Liver (tissue), 9 donors: ENCODE measurements around the gene NLGN1. TPM values are rescaled to one million over a fixed set of nuclear protein-coding genes. Genes with fewer than 3 reads are reported as not detected.

Experiments
- DNase-seq: peaks from one replicate; pipeline ENCODE4 v3.0.0-alpha.2; 2017; ENCODE audit warnings: low spot score
- H3K27ac ChIP-seq, 2 donors: one replicate each; pipeline ENCODE4 v1.7.0; 2013; ENCODE audit warnings: inconsistent platforms in 2 of 2, low read length in 2 of 2, control low read depth in 1 of 2, low read depth in 1 of 2, mild to moderate bottlenecking in 1 of 2
- H3K27me3 ChIP-seq, 4 donors: one replicate each; pipeline versions ENCODE4 v1.6.1 to v1.7.0; 2013; ENCODE audit warnings: low read length in 3 of 4, inconsistent platforms in 1 of 4, mild to moderate bottlenecking in 1 of 4, moderate library complexity in 1 of 4; ENCODE audit not compliant: control insufficient read depth in 4 of 4, insufficient read depth in 4 of 4
- H3K36me3 ChIP-seq, 4 donors: one replicate each; pipeline versions ENCODE4 v1.6.1 to v1.7.0; 2013; ENCODE audit warnings: low read length in 3 of 4, mild to moderate bottlenecking in 3 of 4, low read depth in 1 of 4, moderate library complexity in 1 of 4; ENCODE audit not compliant: control insufficient read depth in 4 of 4, insufficient read depth in 3 of 4
- H3K4me1 ChIP-seq, 4 donors: one replicate each; pipeline versions ENCODE4 v1.6.1 to v1.7.0; 2013; ENCODE audit warnings: low read length in 3 of 4, mild to moderate bottlenecking in 3 of 4, moderate library complexity in 1 of 4; ENCODE audit not compliant: control insufficient read depth in 4 of 4, insufficient read depth in 4 of 4
- H3K4me3 ChIP-seq, 3 donors: one replicate each; pipeline versions ENCODE4 v1.6.1 to v1.7.0; 2013; ENCODE audit warnings: low read length in 3 of 3, control low read depth in 1 of 3, low read depth in 1 of 3, mild to moderate bottlenecking in 1 of 3
- H3K9ac ChIP-seq, 2 donors: one replicate each; pipeline ENCODE4 v1.7.0; 2013; ENCODE audit warnings: low read length in 2 of 2, mild to moderate bottlenecking in 2 of 2, moderate library complexity in 2 of 2, control low read depth in 1 of 2, low read depth in 1 of 2
- H3K9me3 ChIP-seq, 4 donors: one replicate each; pipeline versions ENCODE4 v1.6.1 to v1.7.0; 2013; ENCODE audit warnings: low read length in 3 of 4; ENCODE audit not compliant: control insufficient read depth in 4 of 4
- FOXA1 ChIP-seq: IDR thresholded peaks from 2 replicates; pipeline ENCODE4 v1.6.1; 2016; ENCODE audit warnings: antibody characterized with exemption
- GABPA ChIP-seq, 2 donors: IDR thresholded peaks in 1 of 2; conservative IDR thresholded peaks in 1 of 2; 2 replicates each; pipeline ENCODE4 v1.6.1; 2016; ENCODE audit warnings: antibody characterized with exemption in 2 of 2, mild to moderate bottlenecking in 1 of 2, moderate library complexity in 1 of 2
- HNF4A ChIP-seq, 2 donors: conservative IDR thresholded peaks; 2 replicates each; pipeline ENCODE4 v1.6.1; 2016; ENCODE audit warnings: antibody characterized with exemption in 2 of 2, mild to moderate bottlenecking in 2 of 2
- HNF4G ChIP-seq: IDR thresholded peaks from 2 replicates; pipeline ENCODE4 v1.6.1; 2016; ENCODE audit warnings: antibody characterized with exemption
- JUND ChIP-seq, 2 donors: IDR thresholded peaks; 2 replicates each; pipeline ENCODE4 v1.6.1; 2016; ENCODE audit warnings: antibody characterized with exemption in 2 of 2
- NR2F2 ChIP-seq: IDR thresholded peaks from 2 replicates; pipeline ENCODE4 v1.6.1; 2016; ENCODE audit warnings: antibody characterized with exemption
- RXRA ChIP-seq, 2 donors: IDR thresholded peaks; 2 replicates each; pipeline ENCODE4 v1.6.1; 2017 to 2018; ENCODE audit warnings: antibody characterized with exemption in 2 of 2, mild to moderate bottlenecking in 1 of 2
- SP1 ChIP-seq: IDR thresholded peaks from 2 replicates; pipeline ENCODE4 v1.6.1; 2018; ENCODE audit warnings: antibody characterized with exemption, mild to moderate bottlenecking
- YY1 ChIP-seq: IDR thresholded peaks from 2 replicates; pipeline ENCODE4 v1.6.1; 2016; ENCODE audit warnings: antibody characterized with exemption, mild to moderate bottlenecking
- WGBS: extraction: QIAGEN DNeasy Blood & Tissue Kit; methylation state at CpG from one replicate; pipeline ENCODE4 v1.1.7; 2013; 5-methylcytosine and 5-hydroxymethylcytosine counted together
- polyA plus RNA-seq, 2 donors: library from polyadenylated mRNA; stranded (reverse) in 1 of 2; unstranded in 1 of 2; fragments of 200-250 nt in 1 of 2; fragments of >200 nt in 1 of 2; fragmentation: Nextera tagmentation in 1 of 2; extraction: Ambion mirVana in 1 of 2; gene quantifications; one replicate each; pipeline versions ENCODE4 v1.2.1 to v1.2.3, GENCODE V29; 2013 to 2015
- total RNA-seq, 2 donors: library from RNA; depleted of rRNA; stranded (reverse); fragments of >200 nt; gene quantifications; one replicate each; pipeline ENCODE4 v1.2.3, GENCODE V29; 2014
- TF ChIP-seq, protein P1 (sequence below): IDR thresholded peaks from 2 replicates; pipeline ENCODE4 v1.6.1; 2016; ENCODE audit warnings: antibody characterized with exemption, mild to moderate bottlenecking
- TF ChIP-seq, protein P2 (sequence below): IDR thresholded peaks from 2 replicates; pipeline ENCODE4 v1.6.1; 2016; ENCODE audit warnings: antibody characterized with exemption
- TF ChIP-seq, protein P3 (sequence below): IDR thresholded peaks from 2 replicates; pipeline ENCODE4 v1.6.1; 2016; ENCODE audit warnings: antibody characterized with exemption
- TF ChIP-seq, protein P4 (sequence below): IDR thresholded peaks from 2 replicates; pipeline ENCODE4 v1.6.1; 2016; ENCODE audit warnings: antibody characterized with exemption
- TF ChIP-seq, protein P5 (sequence below): fragments of 150-350 bp; IDR thresholded peaks from 2 replicates; pipeline ENCODE4 v1.5.1; 2017; ENCODE audit warnings: improper control_type of control experiment, low read depth, low read length; ENCODE audit not compliant: missing input control
- donor health status: healthy.
- donor health status: healthy.
- donor health status: healthy.
- donor health status: healthy.
- donor health status: healthy.

The NLGN1 gene
- total and polyA plus RNA-seq, 4 donors = 0.02 to 0.67 (median 0.37) TPM; not detected in 1

DNA sequence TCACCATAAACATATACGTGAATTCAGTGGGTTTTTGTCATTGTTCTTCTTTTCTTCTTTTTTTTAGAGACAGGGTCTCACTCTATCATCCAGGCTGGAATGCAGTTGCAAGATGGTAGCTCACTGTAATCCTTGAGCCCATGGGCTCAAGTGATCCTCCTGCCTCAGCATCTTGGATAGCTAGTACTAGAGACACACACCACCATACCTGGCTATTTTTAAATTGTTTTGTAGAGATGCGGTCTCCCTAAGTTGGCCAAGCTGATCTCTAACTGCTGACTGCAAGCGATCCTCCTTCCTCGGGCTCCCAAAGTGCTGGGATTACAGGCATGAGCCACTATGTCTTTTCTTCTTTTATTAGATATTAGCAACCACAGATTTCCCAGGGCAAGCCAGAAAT is 220.6 kb downstream of the NLGN1 start:
- Histone ChIP-seq H3K4me1 (no peaks in the 10 kb centered on the region), H3K4me3 (no peak overlapping the region), H3K36me3 (no peaks in the 10 kb centered on the region), H3K9me3 (no peaks in the 10 kb centered on the region), H3K9ac (no peak overlapping the region), H3K27me3 (no peaks in the 10 kb centered on the region), H3K27ac (no peak overlapping the region)
- no peak for DNase-seq
- whole genome bisulfite sequencing = 83% methylated on average over 4 of the region's 4 CpGs
- TF ChIP-seq, protein P1, sequence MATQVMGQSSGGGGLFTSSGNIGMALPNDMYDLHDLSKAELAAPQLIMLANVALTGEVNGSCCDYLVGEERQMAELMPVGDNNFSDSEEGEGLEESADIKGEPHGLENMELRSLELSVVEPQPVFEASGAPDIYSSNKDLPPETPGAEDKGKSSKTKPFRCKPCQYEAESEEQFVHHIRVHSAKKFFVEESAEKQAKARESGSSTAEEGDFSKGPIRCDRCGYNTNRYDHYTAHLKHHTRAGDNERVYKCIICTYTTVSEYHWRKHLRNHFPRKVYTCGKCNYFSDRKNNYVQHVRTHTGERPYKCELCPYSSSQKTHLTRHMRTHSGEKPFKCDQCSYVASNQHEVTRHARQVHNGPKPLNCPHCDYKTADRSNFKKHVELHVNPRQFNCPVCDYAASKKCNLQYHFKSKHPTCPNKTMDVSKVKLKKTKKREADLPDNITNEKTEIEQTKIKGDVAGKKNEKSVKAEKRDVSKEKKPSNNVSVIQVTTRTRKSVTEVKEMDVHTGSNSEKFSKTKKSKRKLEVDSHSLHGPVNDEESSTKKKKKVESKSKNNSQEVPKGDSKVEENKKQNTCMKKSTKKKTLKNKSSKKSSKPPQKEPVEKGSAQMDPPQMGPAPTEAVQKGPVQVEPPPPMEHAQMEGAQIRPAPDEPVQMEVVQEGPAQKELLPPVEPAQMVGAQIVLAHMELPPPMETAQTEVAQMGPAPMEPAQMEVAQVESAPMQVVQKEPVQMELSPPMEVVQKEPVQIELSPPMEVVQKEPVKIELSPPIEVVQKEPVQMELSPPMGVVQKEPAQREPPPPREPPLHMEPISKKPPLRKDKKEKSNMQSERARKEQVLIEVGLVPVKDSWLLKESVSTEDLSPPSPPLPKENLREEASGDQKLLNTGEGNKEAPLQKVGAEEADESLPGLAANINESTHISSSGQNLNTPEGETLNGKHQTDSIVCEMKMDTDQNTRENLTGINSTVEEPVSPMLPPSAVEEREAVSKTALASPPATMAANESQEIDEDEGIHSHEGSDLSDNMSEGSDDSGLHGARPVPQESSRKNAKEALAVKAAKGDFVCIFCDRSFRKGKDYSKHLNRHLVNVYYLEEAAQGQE = no peak
- TF ChIP-seq, protein P2, sequence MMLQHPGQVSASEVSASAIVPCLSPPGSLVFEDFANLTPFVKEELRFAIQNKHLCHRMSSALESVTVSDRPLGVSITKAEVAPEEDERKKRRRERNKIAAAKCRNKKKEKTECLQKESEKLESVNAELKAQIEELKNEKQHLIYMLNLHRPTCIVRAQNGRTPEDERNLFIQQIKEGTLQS = no peak
- TF ChIP-seq FOXA1 = no peak
- no peak for TF ChIP-seq HNF4G
- no peak for TF ChIP-seq HNF4A (conservative IDR thresholded peaks at IDR 0.05)
- TF ChIP-seq NR2F2 = no peak
- TF ChIP-seq JUND (IDR thresholded peaks at IDR 0.05) = no peak
- no peak for TF ChIP-seq YY1
- no peak for TF ChIP-seq GABPA (IDR thresholded peaks at IDR 0.05 in 1 of 2, conservative IDR thresholded peaks at IDR 0.05 in 1 of 2)
- TF ChIP-seq RXRA (IDR thresholded peaks at IDR 0.05) = no peak

DNA sequence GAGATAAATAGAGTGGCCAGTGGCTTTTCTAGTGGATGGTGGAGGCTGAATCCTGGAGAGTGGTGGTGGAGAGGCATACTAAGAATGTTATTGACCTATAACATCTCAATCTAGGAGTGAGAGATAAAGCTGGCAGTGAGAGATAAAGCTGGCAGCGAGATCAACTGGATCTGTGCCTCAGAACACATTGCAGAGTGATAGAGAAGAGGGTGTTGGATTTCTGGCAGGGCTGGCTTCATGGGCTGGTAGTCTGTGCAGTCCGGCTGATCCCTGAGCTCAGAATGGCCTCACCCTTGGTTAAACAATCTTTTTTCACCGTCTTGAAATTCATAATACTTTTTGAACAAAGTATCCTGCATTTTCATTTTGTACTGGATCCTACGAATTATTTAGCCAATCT is 221.2 kb downstream of the NLGN1 start:
- no peak overlapping the region for H3K4me3 ChIP-seq
- WGBS = 25% methylated on average over 4 of the region's 4 CpGs
- no peak for DNase-seq
- no peaks in the 10 kb centered on the region for H3K4me1 ChIP-seq
- no peak overlapping the region for H3K9ac ChIP-seq
- H3K27ac ChIP-seq = no peak overlapping the region
- H3K36me3 ChIP-seq = no peaks in the 10 kb centered on the region
- no peaks in the 10 kb centered on the region for H3K9me3 ChIP-seq
- H3K27me3 ChIP-seq = peaks cover 0 to 3% (median 0%) of the 10 kb centered on the region in 4 donors
- TF ChIP-seq, protein P3, sequence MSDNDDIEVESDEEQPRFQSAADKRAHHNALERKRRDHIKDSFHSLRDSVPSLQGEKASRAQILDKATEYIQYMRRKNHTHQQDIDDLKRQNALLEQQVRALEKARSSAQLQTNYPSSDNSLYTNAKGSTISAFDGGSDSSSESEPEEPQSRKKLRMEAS = no peak
- no peak for TF ChIP-seq HNF4G
- no peak for TF ChIP-seq JUND (IDR thresholded peaks at IDR 0.05)
- TF ChIP-seq SP1 = no peak
- TF ChIP-seq, protein P4, sequence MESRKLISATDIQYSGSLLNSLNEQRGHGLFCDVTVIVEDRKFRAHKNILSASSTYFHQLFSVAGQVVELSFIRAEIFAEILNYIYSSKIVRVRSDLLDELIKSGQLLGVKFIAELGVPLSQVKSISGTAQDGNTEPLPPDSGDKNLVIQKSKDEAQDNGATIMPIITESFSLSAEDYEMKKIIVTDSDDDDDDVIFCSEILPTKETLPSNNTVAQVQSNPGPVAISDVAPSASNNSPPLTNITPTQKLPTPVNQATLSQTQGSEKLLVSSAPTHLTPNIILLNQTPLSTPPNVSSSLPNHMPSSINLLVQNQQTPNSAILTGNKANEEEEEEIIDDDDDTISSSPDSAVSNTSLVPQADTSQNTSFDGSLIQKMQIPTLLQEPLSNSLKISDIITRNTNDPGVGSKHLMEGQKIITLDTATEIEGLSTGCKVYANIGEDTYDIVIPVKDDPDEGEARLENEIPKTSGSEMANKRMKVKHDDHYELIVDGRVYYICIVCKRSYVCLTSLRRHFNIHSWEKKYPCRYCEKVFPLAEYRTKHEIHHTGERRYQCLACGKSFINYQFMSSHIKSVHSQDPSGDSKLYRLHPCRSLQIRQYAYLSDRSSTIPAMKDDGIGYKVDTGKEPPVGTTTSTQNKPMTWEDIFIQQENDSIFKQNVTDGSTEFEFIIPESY = no peak
- TF ChIP-seq, protein P1 = no peak
- TF ChIP-seq, protein P2 = no peak
- no peak for TF ChIP-seq NR2F2
- TF ChIP-seq HNF4A (conservative IDR thresholded peaks at IDR 0.05) = no peak
- TF ChIP-seq, protein P5, sequence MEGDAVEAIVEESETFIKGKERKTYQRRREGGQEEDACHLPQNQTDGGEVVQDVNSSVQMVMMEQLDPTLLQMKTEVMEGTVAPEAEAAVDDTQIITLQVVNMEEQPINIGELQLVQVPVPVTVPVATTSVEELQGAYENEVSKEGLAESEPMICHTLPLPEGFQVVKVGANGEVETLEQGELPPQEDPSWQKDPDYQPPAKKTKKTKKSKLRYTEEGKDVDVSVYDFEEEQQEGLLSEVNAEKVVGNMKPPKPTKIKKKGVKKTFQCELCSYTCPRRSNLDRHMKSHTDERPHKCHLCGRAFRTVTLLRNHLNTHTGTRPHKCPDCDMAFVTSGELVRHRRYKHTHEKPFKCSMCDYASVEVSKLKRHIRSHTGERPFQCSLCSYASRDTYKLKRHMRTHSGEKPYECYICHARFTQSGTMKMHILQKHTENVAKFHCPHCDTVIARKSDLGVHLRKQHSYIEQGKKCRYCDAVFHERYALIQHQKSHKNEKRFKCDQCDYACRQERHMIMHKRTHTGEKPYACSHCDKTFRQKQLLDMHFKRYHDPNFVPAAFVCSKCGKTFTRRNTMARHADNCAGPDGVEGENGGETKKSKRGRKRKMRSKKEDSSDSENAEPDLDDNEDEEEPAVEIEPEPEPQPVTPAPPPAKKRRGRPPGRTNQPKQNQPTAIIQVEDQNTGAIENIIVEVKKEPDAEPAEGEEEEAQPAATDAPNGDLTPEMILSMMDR = no peak
